ENCODE results near the gene SYDE2.

GRCh38 chr1:85223334-85223733 is 22.5 kb upstream of the SYDE2 start:
- no peak for TF ChIP-seq CTCF (IDR thresholded peaks at IDR 0.05)
- TF ChIP-seq POLR2AphosphoS5 (IDR thresholded peaks at IDR 0.05), result no peak
- no peak for TF ChIP-seq POLR2A (IDR thresholded peaks at IDR 0.05)
